GM10266 (cell line): ENCODE measurements around the gene WDR70.
"Not testable (repeated sequence)": the region's sequence is repeated elsewhere in the genome, so short reads cannot be mapped to it uniquely, and the experiment has no call there.

ENCODE experiments used
- DNase-seq: peaks from one replicate; pipeline ENCODE4 v3.0.0; 2012; ENCODE audit errors: extremely low spot score
- TF ChIP-seq, protein P1 (sequence below): IDR thresholded peaks from 2 replicates; pipeline ENCODE4 v1.5.1; 2012; ENCODE audit warnings: mild to moderate bottlenecking, low read depth; ENCODE audit not compliant: control insufficient read depth, insufficient read depth; ENCODE audit errors: missing control alignments

The WDR70 gene

DNA sequence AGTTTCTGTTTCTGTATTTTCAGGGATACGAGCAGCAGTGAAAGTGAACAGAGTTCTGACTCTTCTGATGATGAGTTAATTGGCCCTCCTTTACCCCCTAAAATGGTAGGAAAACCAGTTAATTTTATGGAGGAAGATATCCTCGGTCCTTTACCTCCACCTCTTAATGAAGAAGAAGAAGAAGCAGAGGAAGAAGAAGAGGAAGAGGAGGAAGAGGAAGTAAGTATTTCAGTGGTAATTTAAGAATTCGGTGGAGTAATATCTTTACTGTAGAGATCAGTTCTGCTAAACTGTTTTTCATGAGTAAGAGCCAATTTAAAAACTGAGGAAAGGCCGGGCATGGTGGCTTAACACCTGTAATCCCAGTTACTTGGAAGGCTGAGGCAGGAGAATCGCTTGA is 17.2 kb downstream of the WDR70 start:
- TF ChIP-seq, protein P1, sequence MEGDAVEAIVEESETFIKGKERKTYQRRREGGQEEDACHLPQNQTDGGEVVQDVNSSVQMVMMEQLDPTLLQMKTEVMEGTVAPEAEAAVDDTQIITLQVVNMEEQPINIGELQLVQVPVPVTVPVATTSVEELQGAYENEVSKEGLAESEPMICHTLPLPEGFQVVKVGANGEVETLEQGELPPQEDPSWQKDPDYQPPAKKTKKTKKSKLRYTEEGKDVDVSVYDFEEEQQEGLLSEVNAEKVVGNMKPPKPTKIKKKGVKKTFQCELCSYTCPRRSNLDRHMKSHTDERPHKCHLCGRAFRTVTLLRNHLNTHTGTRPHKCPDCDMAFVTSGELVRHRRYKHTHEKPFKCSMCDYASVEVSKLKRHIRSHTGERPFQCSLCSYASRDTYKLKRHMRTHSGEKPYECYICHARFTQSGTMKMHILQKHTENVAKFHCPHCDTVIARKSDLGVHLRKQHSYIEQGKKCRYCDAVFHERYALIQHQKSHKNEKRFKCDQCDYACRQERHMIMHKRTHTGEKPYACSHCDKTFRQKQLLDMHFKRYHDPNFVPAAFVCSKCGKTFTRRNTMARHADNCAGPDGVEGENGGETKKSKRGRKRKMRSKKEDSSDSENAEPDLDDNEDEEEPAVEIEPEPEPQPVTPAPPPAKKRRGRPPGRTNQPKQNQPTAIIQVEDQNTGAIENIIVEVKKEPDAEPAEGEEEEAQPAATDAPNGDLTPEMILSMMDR = no peak
- no peak for DNase-seq

DNA sequence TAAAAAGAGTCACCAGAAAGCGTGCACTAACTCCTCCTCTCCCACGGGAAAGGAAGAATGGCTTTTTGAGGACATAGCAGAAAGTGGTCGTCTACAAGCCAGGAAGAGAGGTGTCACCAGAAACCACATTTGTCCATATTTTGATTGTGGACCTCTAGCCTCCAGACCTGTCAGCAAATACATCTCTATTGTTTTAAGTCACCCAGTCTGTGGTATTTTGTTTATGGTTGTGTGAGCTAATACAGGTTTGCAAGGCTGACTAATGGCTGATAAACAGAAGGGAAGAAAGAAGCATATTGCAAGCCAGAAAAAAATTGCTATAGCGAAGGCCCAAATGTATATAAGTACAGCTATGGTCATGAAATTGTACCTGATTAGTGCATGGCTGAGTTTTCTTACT is 21.4 kb downstream of the WDR70 start:
- DNase-seq = no peak
- TF ChIP-seq, protein P1 = no peak

GRCh38 chr5:37412515-37412914 is 33.4 kb downstream of the WDR70 start:
- TF ChIP-seq, protein P1 = no peak
- DNase-seq = no peak

GRCh38 chr5:37415456-37415855 is 36.3 kb downstream of the WDR70 start:
- DNase-seq = not testable (repeated sequence)

DNA sequence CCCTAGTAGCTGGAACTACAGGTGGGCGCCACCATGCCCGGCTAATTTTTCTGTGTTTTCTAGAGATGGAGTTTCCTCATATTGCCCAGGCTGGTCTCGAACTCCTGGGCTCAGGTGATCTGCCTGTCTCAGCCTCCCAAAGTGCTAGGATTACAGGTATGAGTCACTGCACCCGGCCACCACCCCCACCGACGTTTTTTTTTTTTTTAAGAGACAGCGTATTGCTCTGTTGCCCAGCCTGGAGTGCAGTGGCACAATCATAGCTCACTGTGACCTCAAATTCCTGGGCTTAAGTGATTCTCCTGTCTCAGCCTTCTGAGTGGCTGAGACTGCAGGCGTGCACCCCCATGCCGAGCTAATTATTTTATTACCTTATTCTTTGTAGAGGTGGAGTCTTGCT is 38.2 kb downstream of the WDR70 start:
- TF ChIP-seq, protein P1 = no peak
- DNase-seq = no peak

DNA sequence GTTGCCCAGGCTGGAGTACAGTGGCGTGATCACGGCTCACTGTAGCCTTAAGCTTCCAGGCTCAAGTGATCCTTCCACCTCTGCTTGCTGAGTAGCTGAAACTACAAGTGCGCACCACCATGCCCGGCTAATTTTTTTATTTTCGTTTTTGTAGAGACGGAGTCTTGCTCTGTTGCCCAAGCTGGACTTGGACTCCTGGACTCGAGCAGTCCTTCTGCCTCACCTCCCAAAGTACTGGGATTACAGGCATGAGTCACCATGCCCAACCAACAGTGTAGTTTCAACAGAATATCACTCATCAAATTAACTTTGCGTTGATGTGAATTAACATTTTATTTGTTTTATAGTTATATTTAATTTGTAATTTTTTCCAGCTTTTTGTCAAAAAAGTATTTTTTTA is 45.3 kb downstream of the WDR70 start:
- TF ChIP-seq, protein P1 = no peak
- no peak for DNase-seq

DNA sequence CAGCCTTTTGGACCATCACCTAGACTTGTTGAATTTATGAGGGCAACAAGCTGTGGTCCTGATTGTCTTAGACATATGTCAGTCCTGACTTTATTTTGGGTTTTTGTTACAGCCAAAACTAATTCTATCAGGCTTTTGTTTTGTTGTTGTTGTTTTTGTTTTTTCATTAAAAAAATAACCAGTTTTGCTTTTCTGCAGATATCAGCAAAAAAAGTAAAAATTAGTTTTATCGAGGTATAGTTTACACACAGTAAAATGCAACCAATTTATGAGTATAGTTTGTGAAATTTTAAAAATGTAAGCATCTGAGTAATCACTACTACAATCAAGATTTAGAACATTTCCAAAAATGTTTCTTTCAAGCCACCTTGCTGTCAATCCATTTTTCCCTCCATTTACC is 48.9 kb downstream of the WDR70 start:
- TF ChIP-seq, protein P1 = no peak
- no peak for DNase-seq

DNA sequence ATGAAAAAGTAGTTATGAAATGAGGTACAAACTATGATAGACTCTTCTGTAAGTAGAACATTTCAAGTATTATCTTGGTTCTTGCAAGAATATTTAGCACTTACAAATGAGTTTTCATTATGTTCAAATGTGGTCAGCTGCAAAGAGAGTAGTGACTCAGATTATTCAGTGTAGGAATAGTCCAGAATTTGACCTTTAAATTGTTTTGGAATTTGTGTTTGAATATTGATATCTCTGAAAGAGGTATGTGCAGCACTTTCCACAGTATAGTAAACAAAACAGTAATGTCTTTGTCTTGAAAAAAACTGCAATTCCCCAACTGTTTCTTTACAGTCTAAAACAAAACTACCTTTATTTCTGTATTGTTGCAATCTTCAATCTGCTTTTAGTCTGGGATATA is 56.1 kb downstream of the WDR70 start:
- TF ChIP-seq, protein P1 = no peak
- DNase-seq = no peak
